Measurements from ENCODE around the gene CACNA1B. TPM values are rescaled to one million over a fixed set of nuclear protein-coding genes. Genes with fewer than 3 reads are reported as not detected.
A peak's percentile ranks its signal among the peaks of the same experiment; 100 is the strongest.

CACNA1B gene
- total and polyA plus RNA-seq, 7 donors, result under 0.01 to 1.4 (median 0.55) TPM; not detected in 1

- Histone ChIP-seq H3K4me1 (no peaks in the 10 kb centered on the region), H3K27me3 (peaks cover 0 to 30% (median 6%) of the 10 kb centered on the region in 3 donors), H3K9me3 (no peaks in the 10 kb centered on the region), H3K36me3 (no peaks in the 10 kb centered on the region), H3K4me3 (no peak overlapping the region), H3K27ac (no peak overlapping the region)
- WGBS, 2 donors, result 45 to 63% methylated on average over 3 of the region's 3 CpGs
- intact Hi-C loops (cut with DNase I), result no loop called here
- TF ChIP-seq POLR2AphosphoS5 (IDR thresholded peaks at IDR 0.05) (no peak), POLR2A (IDR thresholded peaks at IDR 0.05) (no peak), EP300 (IDR thresholded peaks at IDR 0.05) (no peak)
- TF ChIP-seq, protein P1, sequence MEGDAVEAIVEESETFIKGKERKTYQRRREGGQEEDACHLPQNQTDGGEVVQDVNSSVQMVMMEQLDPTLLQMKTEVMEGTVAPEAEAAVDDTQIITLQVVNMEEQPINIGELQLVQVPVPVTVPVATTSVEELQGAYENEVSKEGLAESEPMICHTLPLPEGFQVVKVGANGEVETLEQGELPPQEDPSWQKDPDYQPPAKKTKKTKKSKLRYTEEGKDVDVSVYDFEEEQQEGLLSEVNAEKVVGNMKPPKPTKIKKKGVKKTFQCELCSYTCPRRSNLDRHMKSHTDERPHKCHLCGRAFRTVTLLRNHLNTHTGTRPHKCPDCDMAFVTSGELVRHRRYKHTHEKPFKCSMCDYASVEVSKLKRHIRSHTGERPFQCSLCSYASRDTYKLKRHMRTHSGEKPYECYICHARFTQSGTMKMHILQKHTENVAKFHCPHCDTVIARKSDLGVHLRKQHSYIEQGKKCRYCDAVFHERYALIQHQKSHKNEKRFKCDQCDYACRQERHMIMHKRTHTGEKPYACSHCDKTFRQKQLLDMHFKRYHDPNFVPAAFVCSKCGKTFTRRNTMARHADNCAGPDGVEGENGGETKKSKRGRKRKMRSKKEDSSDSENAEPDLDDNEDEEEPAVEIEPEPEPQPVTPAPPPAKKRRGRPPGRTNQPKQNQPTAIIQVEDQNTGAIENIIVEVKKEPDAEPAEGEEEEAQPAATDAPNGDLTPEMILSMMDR (IDR thresholded peaks at IDR 0.05), result no peak
- no peak for DNase-seq
Measured at GRCh38 chr9:138031186-138031585, 153.6 kb downstream of the CACNA1B start.

DNA sequence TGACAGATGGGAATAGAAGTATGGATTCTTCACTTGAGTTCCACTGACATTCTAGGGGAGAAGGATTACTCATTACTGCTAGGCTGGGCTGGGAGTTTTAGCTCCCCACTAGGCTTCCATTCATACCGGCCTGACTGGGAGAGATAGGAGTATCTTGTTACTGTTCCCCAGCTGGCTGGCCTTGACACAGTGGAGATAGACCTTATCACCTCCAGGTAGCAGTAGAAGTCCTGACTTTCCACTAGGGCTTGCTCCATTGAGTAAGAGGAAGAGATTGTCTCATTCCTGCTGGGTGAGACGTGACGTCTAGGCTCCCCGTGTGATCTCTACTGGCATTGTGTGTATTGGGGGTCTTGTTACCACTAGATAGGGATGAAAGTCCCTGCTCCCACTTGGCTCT is 156.4 kb downstream of the CACNA1B start:
- intact Hi-C loops (cut with DNase I), result no loop called here
- peaks cover 0 to 18% (median 6%) of the 10 kb centered on the region in 3 donors for H3K27me3 ChIP-seq
- 81 to 86% methylated on average over 4 of the region's 4 CpGs for WGBS, 2 donors

GRCh38 chr9:138037140-138037539 is 159.6 kb downstream of the CACNA1B start:
- no peaks in the 10 kb centered on the region for H3K9me3 ChIP-seq
- WGBS, 2 donors, result 68 to 83% methylated on average over 6 of the region's 6 CpGs
- intact Hi-C loops (cut with DNase I), result no loop called here
- no peaks in the 10 kb centered on the region for H3K36me3 ChIP-seq
- H3K4me3 ChIP-seq, result no peak overlapping the region
- TF ChIP-seq POLR2A (IDR thresholded peaks at IDR 0.05) (no peak), POLR2AphosphoS5 (IDR thresholded peaks at IDR 0.05) (no peak), EP300 (IDR thresholded peaks at IDR 0.05) (no peak)
- TF ChIP-seq, protein P1 (IDR thresholded peaks at IDR 0.05), result no peak
- H3K27ac ChIP-seq, result no peak overlapping the region
- H3K4me1 ChIP-seq, result peaks cover 0 to 11% (median 0%) of the 10 kb centered on the region in 4 donors
- DNase-seq, result peak; percentile 42
- peaks cover 0 to 13% (median 6%) of the 10 kb centered on the region in 3 donors for H3K27me3 ChIP-seq

More for the DNA sequence above, 156.4 kb downstream of the CACNA1B start:
- Histone ChIP-seq H3K4me1 (peaks cover 0 to 11% (median 0%) of the 10 kb centered on the region in 4 donors), H3K4me3 (no peak overlapping the region), H3K36me3 (no peaks in the 10 kb centered on the region), H3K27ac (no peak overlapping the region), H3K9me3 (no peaks in the 10 kb centered on the region)
- DNase-seq, result no peak
- TF ChIP-seq POLR2A (IDR thresholded peaks at IDR 0.05) (no peak), POLR2AphosphoS5 (IDR thresholded peaks at IDR 0.05) (no peak), EP300 (IDR thresholded peaks at IDR 0.05) (no peak)
- TF ChIP-seq, protein P1 (IDR thresholded peaks at IDR 0.05), result no peak

DNA sequence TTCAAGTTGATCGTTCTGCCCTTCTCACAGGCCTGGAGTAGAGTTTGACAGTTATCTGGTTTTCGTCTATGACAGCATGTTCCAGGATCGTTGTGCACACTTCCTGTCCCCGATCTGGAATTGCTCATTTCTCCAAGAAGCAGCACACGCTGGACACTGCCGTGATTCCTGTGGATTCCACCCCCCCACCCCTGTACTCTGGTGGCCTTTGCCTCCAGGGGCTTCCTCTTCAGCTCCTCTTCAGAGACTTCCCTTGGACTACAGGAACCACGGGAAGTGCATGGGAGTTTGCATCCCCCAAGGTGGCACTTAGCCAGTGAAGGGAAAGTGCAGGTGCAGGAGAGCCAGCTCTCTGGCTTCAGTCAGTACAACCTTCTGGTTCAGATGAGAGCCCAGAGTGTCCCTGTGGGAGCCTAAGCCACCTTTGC is 160.7 kb downstream of the CACNA1B start:
- peak; percentile 49 for DNase-seq
- WGBS, 2 donors, result 52 to 60% methylated on average over 7 of the region's 7 CpGs
- no peaks in the 10 kb centered on the region for H3K9me3 ChIP-seq
- H3K27ac ChIP-seq, result no peak overlapping the region
- H3K36me3 ChIP-seq, result no peaks in the 10 kb centered on the region
- H3K27me3 ChIP-seq, result peaks cover 0 to 8% (median 6%) of the 10 kb centered on the region in 3 donors
- no peak overlapping the region for H3K4me3 ChIP-seq
- TF ChIP-seq POLR2AphosphoS5 (IDR thresholded peaks at IDR 0.05), result peak in 1 of 4 donors; percentile 59
- no peak for TF ChIP-seq POLR2A (IDR thresholded peaks at IDR 0.05)
- peaks cover 0 to 11% (median 0%) of the 10 kb centered on the region in 4 donors for H3K4me1 ChIP-seq
- intact Hi-C loops (cut with DNase I), result no loop called here

DNA sequence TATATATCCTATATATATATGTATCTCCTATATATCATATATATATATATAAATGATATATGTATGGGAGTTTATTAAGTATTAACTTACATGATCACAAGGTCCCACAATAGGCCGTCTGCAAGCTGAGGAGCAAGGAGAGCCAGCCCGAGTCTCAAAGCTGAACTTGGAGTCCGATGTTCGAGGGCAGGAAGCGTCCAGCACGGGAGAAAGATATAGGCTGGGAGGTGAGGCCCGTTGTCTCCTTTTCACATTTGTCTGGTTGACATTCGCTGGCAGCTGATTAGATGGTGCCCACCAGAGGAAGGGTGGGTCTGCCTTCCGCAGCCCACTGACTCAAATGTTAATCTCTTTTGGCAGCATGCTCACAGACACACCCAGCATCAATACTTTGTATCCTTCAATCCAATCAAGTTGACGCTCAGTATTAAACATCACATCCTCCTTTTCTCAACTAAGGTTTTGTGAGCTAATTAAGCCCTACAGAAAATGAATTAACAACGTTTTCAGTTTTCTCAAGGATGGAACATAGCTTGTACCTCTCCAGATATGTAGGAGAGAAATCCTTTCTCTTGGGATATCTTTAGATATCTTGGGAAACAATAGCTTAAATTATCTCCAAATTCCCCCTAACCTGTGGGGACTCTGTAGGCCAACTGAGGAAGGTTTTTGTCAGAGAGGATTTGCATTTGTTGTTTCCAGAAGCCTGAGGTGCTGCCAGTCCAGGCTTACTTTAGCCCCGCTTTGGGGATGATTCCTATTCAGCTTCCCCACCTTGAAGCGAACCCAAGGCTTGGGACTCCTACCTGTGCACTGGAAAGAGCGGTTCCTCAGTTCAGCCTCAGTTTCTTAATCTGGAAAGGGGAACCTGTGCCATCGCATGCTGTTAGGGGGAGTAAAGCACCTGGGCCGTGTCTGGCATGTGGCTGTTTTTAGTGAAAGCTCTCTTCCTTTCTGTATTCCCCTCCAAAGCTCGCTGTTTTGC is 163.2 kb downstream of the CACNA1B start:
- DNase-seq, result no peak
- no peaks in the 10 kb centered on the region for H3K36me3 ChIP-seq
- intact Hi-C loops (cut with DNase I), result no loop called here
- no peak overlapping the region for H3K4me3 ChIP-seq
- no peaks in the 10 kb centered on the region for H3K27me3 ChIP-seq
- TF ChIP-seq, protein P1 (IDR thresholded peaks at IDR 0.05), result no peak
- TF ChIP-seq POLR2A (IDR thresholded peaks at IDR 0.05) (no peak), POLR2AphosphoS5 (IDR thresholded peaks at IDR 0.05) (no peak), EP300 (IDR thresholded peaks at IDR 0.05) (no peak)
- 87 to 88% methylated on average over 17 of the region's 17 CpGs for WGBS, 2 donors
- H3K4me1 ChIP-seq, result peaks cover 0 to 11% (median 0%) of the 10 kb centered on the region in 4 donors
- H3K27ac ChIP-seq, result no peak overlapping the region
- no peaks in the 10 kb centered on the region for H3K9me3 ChIP-seq

Data from sigmoid colon (tissue), 7 donors.